ENCODE results near the gene KRT12. TPM values are rescaled to one million over a fixed set of nuclear protein-coding genes. Genes with fewer than 3 reads are reported as not detected.
A peak's percentile ranks its signal among the peaks of the same experiment; 100 is the strongest.

KRT12 gene
- total and polyA plus RNA-seq, 9 of the 15 experiments (the other 6 are each of a cell fraction or from before 2014, with no cell fraction given) = 0.18 to 7.0 (median 2.2) TPM

DNA sequence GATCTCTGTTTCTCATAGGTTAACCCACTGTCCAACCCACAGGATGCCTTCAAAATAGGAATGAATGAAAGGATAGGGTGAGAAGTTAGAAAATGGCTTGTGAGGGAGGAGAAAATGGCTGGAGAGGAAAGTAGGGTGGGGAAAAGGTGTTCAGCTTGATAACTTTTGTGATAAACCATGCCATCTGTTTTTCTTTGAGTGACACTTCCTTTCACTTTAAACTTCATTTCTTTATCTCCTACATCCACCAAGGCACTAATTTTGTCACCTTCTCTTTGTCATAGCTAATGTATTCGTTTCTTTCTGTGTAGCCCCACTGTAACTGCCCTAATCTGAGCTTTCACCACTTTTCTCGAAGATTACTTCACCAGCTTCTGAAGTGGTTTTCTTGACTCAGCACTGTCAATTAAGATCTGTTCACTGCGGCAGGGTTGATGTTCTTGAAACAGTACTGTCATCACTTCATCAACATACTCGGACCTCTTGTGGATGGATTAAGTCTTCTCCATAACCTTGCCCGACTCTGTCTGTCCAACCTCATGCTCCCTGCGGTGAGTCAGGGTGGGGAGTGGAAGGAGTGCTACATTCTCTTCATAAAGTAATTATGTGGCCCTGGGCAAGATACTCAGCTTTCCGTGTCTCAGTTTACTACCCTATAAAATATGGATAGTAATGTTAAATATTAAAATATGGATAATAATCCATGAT lies 39.1 kb downstream of the KRT12 start (continued):
- no peak for TF ChIP-seq KDM5B (IDR thresholded peaks at IDR 0.05; ENCODE audit: insufficient replicate concordance, low read depth, low read length)
- no peak for TF ChIP-seq ESRRB (CRISPR knock-in tag; IDR thresholded peaks at IDR 0.05; ENCODE audit: borderline replicate concordance)
- no peak for TF ChIP-seq ZNF174 (CRISPR knock-in tag; IDR thresholded peaks at IDR 0.05)
- TF ChIP-seq ZNF408 (CRISPR knock-in tag; IDR thresholded peaks at IDR 0.05; ENCODE audit: low read depth) = no peak
- TF ChIP-seq ZNF212 (CRISPR knock-in tag; IDR thresholded peaks at IDR 0.05) = no peak
- no peak for TF ChIP-seq U2AF2 (optimal IDR thresholded peaks at IDR 0.05; ENCODE audit: low read depth, low read length)
- no peak for TF ChIP-seq ZNF41 (CRISPR knock-in tag; conservative IDR thresholded peaks at IDR 0.05)
- TF ChIP-seq MEF2A (IDR thresholded peaks at IDR 0.05; ENCODE audit: control insufficient read depth, low read depth, low read length) = peak; percentile 24; the same call in 1 of the 2 replicates
- no peak for TF ChIP-seq GABPB1 (CRISPR knock-in tag; IDR thresholded peaks at IDR 0.05)
- TF ChIP-seq, protein P1, sequence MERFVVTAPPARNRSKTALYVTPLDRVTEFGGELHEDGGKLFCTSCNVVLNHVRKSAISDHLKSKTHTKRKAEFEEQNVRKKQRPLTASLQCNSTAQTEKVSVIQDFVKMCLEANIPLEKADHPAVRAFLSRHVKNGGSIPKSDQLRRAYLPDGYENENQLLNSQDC (CRISPR knock-in tag; IDR thresholded peaks at IDR 0.05) = no peak
- no peak for TF ChIP-seq FOXK1 (CRISPR knock-in tag; IDR thresholded peaks at IDR 0.05; ENCODE audit: borderline replicate concordance)
- TF ChIP-seq RB1 (IDR thresholded peaks at IDR 0.05; ENCODE audit: low read depth) = no peak
- peak; percentile 79; the same call in 1 of the 2 replicates for TF ChIP-seq ADNP (tag; IDR thresholded peaks at IDR 0.05)
- TF ChIP-seq, protein P2, sequence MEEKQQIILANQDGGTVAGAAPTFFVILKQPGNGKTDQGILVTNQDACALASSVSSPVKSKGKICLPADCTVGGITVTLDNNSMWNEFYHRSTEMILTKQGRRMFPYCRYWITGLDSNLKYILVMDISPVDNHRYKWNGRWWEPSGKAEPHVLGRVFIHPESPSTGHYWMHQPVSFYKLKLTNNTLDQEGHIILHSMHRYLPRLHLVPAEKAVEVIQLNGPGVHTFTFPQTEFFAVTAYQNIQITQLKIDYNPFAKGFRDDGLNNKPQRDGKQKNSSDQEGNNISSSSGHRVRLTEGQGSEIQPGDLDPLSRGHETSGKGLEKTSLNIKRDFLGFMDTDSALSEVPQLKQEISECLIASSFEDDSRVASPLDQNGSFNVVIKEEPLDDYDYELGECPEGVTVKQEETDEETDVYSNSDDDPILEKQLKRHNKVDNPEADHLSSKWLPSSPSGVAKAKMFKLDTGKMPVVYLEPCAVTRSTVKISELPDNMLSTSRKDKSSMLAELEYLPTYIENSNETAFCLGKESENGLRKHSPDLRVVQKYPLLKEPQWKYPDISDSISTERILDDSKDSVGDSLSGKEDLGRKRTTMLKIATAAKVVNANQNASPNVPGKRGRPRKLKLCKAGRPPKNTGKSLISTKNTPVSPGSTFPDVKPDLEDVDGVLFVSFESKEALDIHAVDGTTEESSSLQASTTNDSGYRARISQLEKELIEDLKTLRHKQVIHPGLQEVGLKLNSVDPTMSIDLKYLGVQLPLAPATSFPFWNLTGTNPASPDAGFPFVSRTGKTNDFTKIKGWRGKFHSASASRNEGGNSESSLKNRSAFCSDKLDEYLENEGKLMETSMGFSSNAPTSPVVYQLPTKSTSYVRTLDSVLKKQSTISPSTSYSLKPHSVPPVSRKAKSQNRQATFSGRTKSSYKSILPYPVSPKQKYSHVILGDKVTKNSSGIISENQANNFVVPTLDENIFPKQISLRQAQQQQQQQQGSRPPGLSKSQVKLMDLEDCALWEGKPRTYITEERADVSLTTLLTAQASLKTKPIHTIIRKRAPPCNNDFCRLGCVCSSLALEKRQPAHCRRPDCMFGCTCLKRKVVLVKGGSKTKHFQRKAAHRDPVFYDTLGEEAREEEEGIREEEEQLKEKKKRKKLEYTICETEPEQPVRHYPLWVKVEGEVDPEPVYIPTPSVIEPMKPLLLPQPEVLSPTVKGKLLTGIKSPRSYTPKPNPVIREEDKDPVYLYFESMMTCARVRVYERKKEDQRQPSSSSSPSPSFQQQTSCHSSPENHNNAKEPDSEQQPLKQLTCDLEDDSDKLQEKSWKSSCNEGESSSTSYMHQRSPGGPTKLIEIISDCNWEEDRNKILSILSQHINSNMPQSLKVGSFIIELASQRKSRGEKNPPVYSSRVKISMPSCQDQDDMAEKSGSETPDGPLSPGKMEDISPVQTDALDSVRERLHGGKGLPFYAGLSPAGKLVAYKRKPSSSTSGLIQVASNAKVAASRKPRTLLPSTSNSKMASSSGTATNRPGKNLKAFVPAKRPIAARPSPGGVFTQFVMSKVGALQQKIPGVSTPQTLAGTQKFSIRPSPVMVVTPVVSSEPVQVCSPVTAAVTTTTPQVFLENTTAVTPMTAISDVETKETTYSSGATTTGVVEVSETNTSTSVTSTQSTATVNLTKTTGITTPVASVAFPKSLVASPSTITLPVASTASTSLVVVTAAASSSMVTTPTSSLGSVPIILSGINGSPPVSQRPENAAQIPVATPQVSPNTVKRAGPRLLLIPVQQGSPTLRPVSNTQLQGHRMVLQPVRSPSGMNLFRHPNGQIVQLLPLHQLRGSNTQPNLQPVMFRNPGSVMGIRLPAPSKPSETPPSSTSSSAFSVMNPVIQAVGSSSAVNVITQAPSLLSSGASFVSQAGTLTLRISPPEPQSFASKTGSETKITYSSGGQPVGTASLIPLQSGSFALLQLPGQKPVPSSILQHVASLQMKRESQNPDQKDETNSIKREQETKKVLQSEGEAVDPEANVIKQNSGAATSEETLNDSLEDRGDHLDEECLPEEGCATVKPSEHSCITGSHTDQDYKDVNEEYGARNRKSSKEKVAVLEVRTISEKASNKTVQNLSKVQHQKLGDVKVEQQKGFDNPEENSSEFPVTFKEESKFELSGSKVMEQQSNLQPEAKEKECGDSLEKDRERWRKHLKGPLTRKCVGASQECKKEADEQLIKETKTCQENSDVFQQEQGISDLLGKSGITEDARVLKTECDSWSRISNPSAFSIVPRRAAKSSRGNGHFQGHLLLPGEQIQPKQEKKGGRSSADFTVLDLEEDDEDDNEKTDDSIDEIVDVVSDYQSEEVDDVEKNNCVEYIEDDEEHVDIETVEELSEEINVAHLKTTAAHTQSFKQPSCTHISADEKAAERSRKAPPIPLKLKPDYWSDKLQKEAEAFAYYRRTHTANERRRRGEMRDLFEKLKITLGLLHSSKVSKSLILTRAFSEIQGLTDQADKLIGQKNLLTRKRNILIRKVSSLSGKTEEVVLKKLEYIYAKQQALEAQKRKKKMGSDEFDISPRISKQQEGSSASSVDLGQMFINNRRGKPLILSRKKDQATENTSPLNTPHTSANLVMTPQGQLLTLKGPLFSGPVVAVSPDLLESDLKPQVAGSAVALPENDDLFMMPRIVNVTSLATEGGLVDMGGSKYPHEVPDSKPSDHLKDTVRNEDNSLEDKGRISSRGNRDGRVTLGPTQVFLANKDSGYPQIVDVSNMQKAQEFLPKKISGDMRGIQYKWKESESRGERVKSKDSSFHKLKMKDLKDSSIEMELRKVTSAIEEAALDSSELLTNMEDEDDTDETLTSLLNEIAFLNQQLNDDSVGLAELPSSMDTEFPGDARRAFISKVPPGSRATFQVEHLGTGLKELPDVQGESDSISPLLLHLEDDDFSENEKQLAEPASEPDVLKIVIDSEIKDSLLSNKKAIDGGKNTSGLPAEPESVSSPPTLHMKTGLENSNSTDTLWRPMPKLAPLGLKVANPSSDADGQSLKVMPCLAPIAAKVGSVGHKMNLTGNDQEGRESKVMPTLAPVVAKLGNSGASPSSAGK (IDR thresholded peaks at IDR 0.05) = peak; percentile 78
- TF ChIP-seq XRCC4 (IDR thresholded peaks at IDR 0.05; ENCODE audit: extremely low read depth, insufficient read depth, insufficient read length) = no peak
- TF ChIP-seq TAF9B (IDR thresholded peaks at IDR 0.05; ENCODE audit: partially characterized antibody) = peak; percentile 88
- peak; percentile 97 for TF ChIP-seq TAL1 (IDR thresholded peaks at IDR 0.05)
- TF ChIP-seq MEIS2 (IDR thresholded peaks at IDR 0.05; ENCODE audit: partially characterized antibody) = peak; percentile 99
